Gastrocnemius medialis (tissue), 4 donors: ENCODE data around the gene MYCBP2.

Experiments used
- POLR2A ChIP-seq, 2 donors: fragments of 450-650 bp; IDR thresholded peaks; one replicate each; pipeline ENCODE4 v1.6.1; 2017; ENCODE audit warnings: antibody characterized with exemption in 2 of 2, mild to moderate bottlenecking in 2 of 2, moderate library complexity in 2 of 2
- TF ChIP-seq, protein P1 (sequence below), 5 experiments: fragments of 450-650 bp in 3 of 5; fragments of 200-600 bp in 2 of 5; sonication (generic) in 2 of 5; IDR thresholded peaks in 4 of 5; conservative IDR thresholded peaks in 1 of 5; 1 replicate in 4 of 5; 2 replicates in 1 of 5; pipeline ENCODE4 v1.5.1; 2016 to 2019; ENCODE audit warnings: antibody characterized with exemption in 5 of 5, mild to moderate bottlenecking in 3 of 5, moderate library complexity in 3 of 5

- TF ChIP-seq, protein P1, sequence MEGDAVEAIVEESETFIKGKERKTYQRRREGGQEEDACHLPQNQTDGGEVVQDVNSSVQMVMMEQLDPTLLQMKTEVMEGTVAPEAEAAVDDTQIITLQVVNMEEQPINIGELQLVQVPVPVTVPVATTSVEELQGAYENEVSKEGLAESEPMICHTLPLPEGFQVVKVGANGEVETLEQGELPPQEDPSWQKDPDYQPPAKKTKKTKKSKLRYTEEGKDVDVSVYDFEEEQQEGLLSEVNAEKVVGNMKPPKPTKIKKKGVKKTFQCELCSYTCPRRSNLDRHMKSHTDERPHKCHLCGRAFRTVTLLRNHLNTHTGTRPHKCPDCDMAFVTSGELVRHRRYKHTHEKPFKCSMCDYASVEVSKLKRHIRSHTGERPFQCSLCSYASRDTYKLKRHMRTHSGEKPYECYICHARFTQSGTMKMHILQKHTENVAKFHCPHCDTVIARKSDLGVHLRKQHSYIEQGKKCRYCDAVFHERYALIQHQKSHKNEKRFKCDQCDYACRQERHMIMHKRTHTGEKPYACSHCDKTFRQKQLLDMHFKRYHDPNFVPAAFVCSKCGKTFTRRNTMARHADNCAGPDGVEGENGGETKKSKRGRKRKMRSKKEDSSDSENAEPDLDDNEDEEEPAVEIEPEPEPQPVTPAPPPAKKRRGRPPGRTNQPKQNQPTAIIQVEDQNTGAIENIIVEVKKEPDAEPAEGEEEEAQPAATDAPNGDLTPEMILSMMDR (IDR thresholded peaks at IDR 0.05 in 4 of 5, conservative IDR thresholded peaks at IDR 0.05 in 1 of 5), result no peak
- no peak for TF ChIP-seq POLR2A (IDR thresholded peaks at IDR 0.05)
Measured at GRCh38 chr13:77177646-77178045, 149.2 kb downstream of the MYCBP2 start.
